Heart right ventricle (tissue), 16 donors: Measurements from ENCODE around the gene PLEKHO2. TPM values are rescaled to one million over a fixed set of nuclear protein-coding genes. Genes with fewer than 3 reads are reported as not detected.
"Not testable (repeated sequence)": the region's sequence is repeated elsewhere in the genome, so short reads cannot be mapped to it uniquely, and the experiment has no call there.

Experiments used
- ATAC-seq, 8 donors: fragments of 200-7000 bp; cut with Tn5 transposase; one replicate each; pipeline ENCODE4 v1.9.1; 2020; ENCODE audit warnings: mild to moderate bottlenecking in 8 of 8, moderate library complexity in 8 of 8, moderate number of reproducible peaks in 1 of 8
- DNase-seq, 2 donors: peaks; one replicate each; pipeline ENCODE4 v3.0.0-alpha.2; 2020
- H3K27ac ChIP-seq, 10 donors: fragments of 200-600 bp; sonication (generic) in 2 of 10; one replicate each; pipeline versions ENCODE4 v1.5.0 to v1.8.0; 2020 to 2022; ENCODE audit warnings: mild to moderate bottlenecking in 3 of 10
- H3K27me3 ChIP-seq, 7 donors: fragments of 200-600 bp; one replicate each; pipeline ENCODE4 v1.8.0; 2021 to 2022; ENCODE audit warnings: mild to moderate bottlenecking in 2 of 7
- H3K36me3 ChIP-seq, 9 donors: fragments of 200-600 bp; sonication (generic) in 1 of 9; one replicate each; pipeline versions ENCODE4 v1.5.0 to v1.8.0; 2020 to 2022; ENCODE audit warnings: mild to moderate bottlenecking in 2 of 9
- H3K4me1 ChIP-seq, 9 donors: fragments of 200-600 bp; sonication (generic) in 1 of 9; one replicate each; pipeline versions ENCODE4 v1.5.0 to v1.8.0; 2020 to 2022; ENCODE audit warnings: mild to moderate bottlenecking in 4 of 9
- H3K4me3 ChIP-seq, 10 donors: fragments of 200-600 bp; sonication (generic) in 2 of 10; one replicate each; pipeline versions ENCODE4 v1.5.0 to v1.8.0; 2020 to 2022; ENCODE audit warnings: mild to moderate bottlenecking in 7 of 10, moderate library complexity in 2 of 10
- H3K9me3 ChIP-seq, 11 donors: fragments of 200-600 bp in 10 of 11; sonication (generic) in 2 of 11; one replicate each; pipeline versions ENCODE4 v1.5.0 to v1.8.0; 2013 to 2022; ENCODE audit warnings: mild to moderate bottlenecking in 2 of 11, control low read depth in 1 of 11, moderate library complexity in 1 of 11
- CTCF ChIP-seq, 9 donors: fragments of 200-600 bp; sonication (generic) in 2 of 9; IDR thresholded peaks; one replicate each; pipeline versions ENCODE4 v1.5.0 to v1.8.0; 2021 to 2022; ENCODE audit warnings: antibody characterized with exemption in 9 of 9, mild to moderate bottlenecking in 5 of 9, moderate library complexity in 1 of 9
- whole genome bisulfite sequencing, 2 donors: extraction: QIAGEN DNeasy Blood & Tissue Kit; methylation state at CpG; one replicate each; pipeline ENCODE4 v1.1.7; 2013; ENCODE audit warnings: inconsistent platforms in 1 of 2; 5-methylcytosine and 5-hydroxymethylcytosine counted together
- intact Hi-C, 10 donors: fragments of 100-400 bp; cut with DNase I; formaldehyde crosslinking; loops; one replicate each; pipeline versions ENCODE4 v1.11.1 to v1.14.2; 2022
- long read RNA-seq, 3 donors: library from polyadenylated mRNA; unstranded; transcript quantifications; one replicate each; pipeline ENCODE4 v2.0.0, GENCODE V29; 2020 to 2021
- polyA plus RNA-seq, 2 donors: library from polyadenylated mRNA; stranded (reverse); fragments of 200-250 nt; gene quantifications; one replicate each; pipeline ENCODE4 v1.2.3, GENCODE V29; 2013
- total RNA-seq, 10 donors: library from RNA; stranded (reverse); fragmentation: NEBNext Ultra II Directional in 3 of 10; extraction: Animal tissue kit (Norgen Biotek cat#: 25700) in 3 of 10; gene quantifications; one replicate each; pipeline versions ENCODE4 v1.2.1 to v1.2.4, GENCODE V29; 2021 to 2023
- donor health status: Arrhythmogenic right ventricular cardiomyopathy.
- donor health status: ischemic (EF 13 %, LVEDD 7.1; RV severe dilation, severe dysfunction).
- donor health status: healthy with polysubstance abuse.
- donor health status: DM: no; HTN: yes; CAD: no.
- donor health status: DM: no; HTN: no; CAD: no.
- donor health status: ischemic (EF 25% LVEDD 6.9; RV normal size, moderate dysfunction).
- donor health status: ischemic (EF 25% LVEDD 5.7; RV mildly dilated, moderate dysfunction).
- donor health status: healthy.
- donor health status: DM: yes; HTN: yes; CAD: no.
- donor health status: Ischemic cardiomyopathy.
- donor health status: ischemic (EF 35%, LVEDD 5.7; RV mildly dilated, moderate dysfunction).
- donor health status: nonischemic (EF 11% LVEDD 7.7; RV severe dilation, severe dysfunction).
- donor health status: DM: yes; HTN: yes; CAD: no.
- donor health status: PGD.
- donor health status: ischemic (EF 29% LVEDD 5.4; RV normal size, mild dysfunction).
- donor health status: nonischemic (EF 23%, LVEDD 6.1; RV moderate dilation, normal function).

The PLEKHO2 gene
- total RNA-seq, result 10 to 100 TPM in 3 of 10 donors, 1 to 10 TPM in 7; 5.9 to 24.2 (median 9.7) TPM
- polyA plus RNA-seq, result 10 to 100 TPM in 1 of 2 donors, 1 to 10 TPM in 1; 7.2 to 10.2 TPM
- long read RNA-seq, donor 1, partial matches to known transcripts, result 7 of 8 reads
- long read RNA-seq, donor 1, other reads (novel, unspliced or antisense), result 0 of 8 reads
- long read RNA-seq, donor 2, partial matches to known transcripts, result 7 of 10 reads
- long read RNA-seq, donor 2, other reads (novel, unspliced or antisense), result 0 of 10 reads
- long read RNA-seq, donor 3, partial matches to known transcripts, result 1 of 4 reads
- long read RNA-seq, donor 3, other reads (novel, unspliced or antisense), result 0 of 4 reads

GRCh38 chr15:64841344-64842095, at the start of gene PLEKHO2:
Gene PLEKHO2, plus strand, starts transcription at chr15:64841915. Its CDS starts 102 bp downstream, at chr15:64842017.
- 0 to 1% methylated on average over 58 to 75 of the region's 75 CpGs for WGBS, 2 donors
- ATAC-seq (peak; percentile 88 to 94 (median 89)), DNase-seq (peak; percentile 97 to 98)
- H3K36me3 ChIP-seq, result peaks cover 0 to 5% (median 0%) of the 10 kb centered on the region in 9 donors
- intact Hi-C loops, result loop anchor here in 7 of 10 donors (2.0 to 10.0 kb wide), 7 partner anchors 41 to 143 kb away; partner anchors contain the start of gene SPG21 (in 1 of the 7)
- TF ChIP-seq CTCF (IDR thresholded peaks at IDR 0.05), result peak in 4 of 9 donors; percentile 28 to 43 (median 36)
- H3K4me3 ChIP-seq, result peak within 1 kb of the TSS; percentile 74 to 100 (median 94)
- H3K27me3 ChIP-seq, result no peaks in the 10 kb centered on the region
- no peaks in the 10 kb centered on the region for H3K9me3 ChIP-seq
- peak within 1 kb of the TSS; percentile 91 to 99 (median 98) for H3K27ac ChIP-seq
- peaks cover 17 to 62% (median 42%) of the 10 kb centered on the region in 9 donors for H3K4me1 ChIP-seq

GRCh38 chr15:64792282-64792681, 49.4 kb upstream of the PLEKHO2 start:
- ATAC-seq, result no peak
- no peak for DNase-seq
- H3K4me3 ChIP-seq, result no peak overlapping the region
- no peak overlapping the region for H3K27ac ChIP-seq
- no peaks in the 10 kb centered on the region for H3K4me1 ChIP-seq
- no peaks in the 10 kb centered on the region for H3K36me3 ChIP-seq
- 90 to 92% methylated on average over 3 of the region's 3 CpGs for WGBS, 2 donors
- TF ChIP-seq CTCF (IDR thresholded peaks at IDR 0.05), result no peak
- no peaks in the 10 kb centered on the region for H3K27me3 ChIP-seq
- H3K9me3 ChIP-seq, result no peaks in the 10 kb centered on the region
- intact Hi-C loops, result no loop called here

- intact Hi-C loops, result not testable (repeated sequence)
Measured at GRCh38 chr15:64795299-64795698, 46.4 kb upstream of the PLEKHO2 start.

GRCh38 chr15:64795921-64796320, 45.8 kb upstream of the PLEKHO2 start:
- H3K27ac ChIP-seq, DNase-seq, H3K4me3 ChIP-seq, H3K36me3 ChIP-seq, ATAC-seq, H3K27me3 ChIP-seq, H3K4me1 ChIP-seq, intact Hi-C loops, H3K9me3 ChIP-seq: not testable (repeated sequence)
- WGBS, 2 donors, result 93 to 95% methylated on average over 9 of the region's 9 CpGs

More at GRCh38 chr15:64795299-64795698, 46.4 kb upstream of the PLEKHO2 start:
- not testable (repeated sequence) for H3K27ac ChIP-seq, ATAC-seq, H3K4me3 ChIP-seq, H3K36me3 ChIP-seq, H3K4me1 ChIP-seq, H3K27me3 ChIP-seq, DNase-seq, H3K9me3 ChIP-seq
- 93 to 96% methylated on average over 7 of the region's 7 CpGs for WGBS, 2 donors

- H3K27me3 ChIP-seq, intact Hi-C loops, H3K36me3 ChIP-seq, ATAC-seq, H3K9me3 ChIP-seq, H3K4me3 ChIP-seq, DNase-seq, H3K27ac ChIP-seq: not testable (repeated sequence)
- H3K4me1 ChIP-seq, result peaks cover 0 to 25% (median 6%) of the 10 kb centered on the region in 9 donors
- WGBS, 2 donors, result 92 to 94% methylated on average over 13 to 23 of the region's 29 CpGs
Measured at GRCh38 chr15:64798905-64799304, 42.8 kb upstream of the PLEKHO2 start.
